Mammary epithelial cell (primary cell): ENCODE measurements around the gene RNU6-7.

ENCODE experiments used
- EZH2 ChIP-seq: IDR thresholded peaks from 2 replicates; pipeline ENCODE4 v1.6.1; 2012; ENCODE audit warnings: low read length, inconsistent platforms, borderline replicate concordance
- TF ChIP-seq, protein P1 (sequence below), 2 donors: IDR thresholded peaks in 1 of 2; conservative IDR thresholded peaks in 1 of 2; 2 replicates each; pipeline ENCODE4 v1.5.1; 2011 to 2012; ENCODE audit warnings: inconsistent platforms in 2 of 2, low read length in 2 of 2, mild to moderate bottlenecking in 2 of 2, control low read depth in 1 of 2, low read depth in 1 of 2; ENCODE audit not compliant: insufficient read depth in 1 of 2; ENCODE audit errors: extremely low read depth in 1 of 2

DNA sequence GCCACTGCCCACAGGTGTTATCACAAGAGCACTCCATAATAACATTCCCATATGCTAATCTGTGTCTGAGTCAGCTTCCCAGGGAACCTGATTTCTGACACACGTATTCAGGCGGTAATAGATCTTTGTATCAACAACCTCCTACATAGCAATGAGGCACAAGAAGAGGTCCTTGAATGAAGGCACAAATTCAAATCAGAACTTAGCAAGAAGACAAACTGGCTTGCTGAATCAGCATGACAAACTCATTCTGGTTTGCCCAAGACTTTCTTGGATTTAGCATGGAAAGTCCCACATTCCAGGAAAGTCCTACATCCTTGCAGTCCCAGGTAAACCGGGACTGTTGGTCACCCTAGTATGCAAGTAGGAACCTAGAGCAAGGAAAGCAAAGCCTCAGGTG lies 33.9 kb upstream of the RNU6-7 start:
- TF ChIP-seq, protein P1, sequence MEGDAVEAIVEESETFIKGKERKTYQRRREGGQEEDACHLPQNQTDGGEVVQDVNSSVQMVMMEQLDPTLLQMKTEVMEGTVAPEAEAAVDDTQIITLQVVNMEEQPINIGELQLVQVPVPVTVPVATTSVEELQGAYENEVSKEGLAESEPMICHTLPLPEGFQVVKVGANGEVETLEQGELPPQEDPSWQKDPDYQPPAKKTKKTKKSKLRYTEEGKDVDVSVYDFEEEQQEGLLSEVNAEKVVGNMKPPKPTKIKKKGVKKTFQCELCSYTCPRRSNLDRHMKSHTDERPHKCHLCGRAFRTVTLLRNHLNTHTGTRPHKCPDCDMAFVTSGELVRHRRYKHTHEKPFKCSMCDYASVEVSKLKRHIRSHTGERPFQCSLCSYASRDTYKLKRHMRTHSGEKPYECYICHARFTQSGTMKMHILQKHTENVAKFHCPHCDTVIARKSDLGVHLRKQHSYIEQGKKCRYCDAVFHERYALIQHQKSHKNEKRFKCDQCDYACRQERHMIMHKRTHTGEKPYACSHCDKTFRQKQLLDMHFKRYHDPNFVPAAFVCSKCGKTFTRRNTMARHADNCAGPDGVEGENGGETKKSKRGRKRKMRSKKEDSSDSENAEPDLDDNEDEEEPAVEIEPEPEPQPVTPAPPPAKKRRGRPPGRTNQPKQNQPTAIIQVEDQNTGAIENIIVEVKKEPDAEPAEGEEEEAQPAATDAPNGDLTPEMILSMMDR (conservative IDR thresholded peaks at IDR 0.05 in 1 of 2, IDR thresholded peaks at IDR 0.05 in 1 of 2; ENCODE audit: extremely low read depth in 1 of 2, insufficient read depth in 1 of 2, low read depth in 1 of 2, low read length in 2 of 2) = no peak
- no peak for TF ChIP-seq EZH2
